H9 (cell line): Measurements from ENCODE around the gene INVS. TPM values are rescaled to one million over a fixed set of nuclear protein-coding genes. Genes with fewer than 3 reads are reported as not detected.

Experiments
- DNase-seq: peaks from one replicate; pipeline ENCODE4 v3.0.0-alpha.2; 2017
- H2AFZ ChIP-seq: one replicate; pipeline ENCODE4 v1.6.1; 2013; ENCODE audit warnings: mild to moderate bottlenecking, low read length, control low read depth, moderate library complexity
- H2AK5ac ChIP-seq: 2 replicates; pipeline ENCODE4 v1.6.1; 2013; ENCODE audit warnings: low read length, control low read depth, mixed read lengths; ENCODE audit not compliant: insufficient read length
- H2BK120ac ChIP-seq: one replicate; pipeline ENCODE4 v1.6.1; 2013; ENCODE audit warnings: low read depth, mild to moderate bottlenecking, low read length, control low read depth, inconsistent platforms; ENCODE audit not compliant: poor library complexity, severe bottlenecking
- H2BK12ac ChIP-seq: 2 replicates; pipeline ENCODE4 v1.6.1; 2013; ENCODE audit warnings: low read length, control low read depth, mixed read lengths, low read depth; ENCODE audit not compliant: insufficient read length
- H2BK15ac ChIP-seq: 2 replicates; pipeline ENCODE4 v1.6.1; 2013; ENCODE audit warnings: low read depth, low read length, control low read depth
- H2BK20ac ChIP-seq: one replicate; pipeline ENCODE4 v1.6.1; 2013; ENCODE audit warnings: low read depth, mild to moderate bottlenecking, low read length, control low read depth, inconsistent platforms; ENCODE audit not compliant: poor library complexity, severe bottlenecking
- H2BK5ac ChIP-seq: 2 replicates; pipeline ENCODE4 v1.6.1; 2013; ENCODE audit warnings: low read length, control low read depth, mixed read lengths; ENCODE audit not compliant: insufficient read length
- H3K14ac ChIP-seq: 2 replicates; pipeline ENCODE4 v1.6.1; 2013; ENCODE audit warnings: low read length, control low read depth; ENCODE audit not compliant: insufficient read depth
- H3K18ac ChIP-seq: 2 replicates; pipeline ENCODE4 v1.6.1; 2013; ENCODE audit warnings: low read depth, mild to moderate bottlenecking, mixed read lengths, low read length, control low read depth; ENCODE audit not compliant: insufficient read length
- H3K23ac ChIP-seq: 2 replicates; pipeline ENCODE4 v1.6.1; 2013; ENCODE audit warnings: low read length, control low read depth, mixed read lengths, low read depth; ENCODE audit not compliant: insufficient read length
- H3K23me2 ChIP-seq: 2 replicates; pipeline ENCODE4 v1.6.1; 2013; ENCODE audit warnings: low read depth, mild to moderate bottlenecking, mixed read lengths, low read length, control low read depth; ENCODE audit not compliant: insufficient read length, poor library complexity, severe bottlenecking
- H3K27ac ChIP-seq: 2 replicates; pipeline ENCODE4 v1.5.1; 2013; ENCODE audit warnings: low read length, control low read depth, mixed read lengths, low read depth; ENCODE audit not compliant: insufficient read length
- H3K27me3 ChIP-seq: 2 replicates; pipeline ENCODE4 v1.6.1; 2013; ENCODE audit warnings: low read length, control low read depth, inconsistent platforms; ENCODE audit not compliant: insufficient read depth
- H3K4ac ChIP-seq: 2 replicates; pipeline ENCODE4 v1.6.1; 2013; ENCODE audit warnings: low read depth, mild to moderate bottlenecking, control low read depth, inconsistent platforms, low read length, moderate library complexity
- H3K4me1 ChIP-seq: 2 replicates; pipeline ENCODE4 v1.6.1; 2013; ENCODE audit warnings: low read length, control low read depth, inconsistent platforms; ENCODE audit not compliant: insufficient read depth
- H3K4me2 ChIP-seq: 2 replicates; pipeline ENCODE4 v1.6.1; 2013; ENCODE audit warnings: low read length, control low read depth, mixed read lengths; ENCODE audit not compliant: insufficient read length, insufficient read depth
- H3K56ac ChIP-seq: 2 replicates; pipeline ENCODE4 v1.6.1; 2013; ENCODE audit warnings: low read depth, mild to moderate bottlenecking, mixed read lengths, low read length, control low read depth; ENCODE audit not compliant: insufficient read length
- H3K79me1 ChIP-seq: 2 replicates; pipeline ENCODE4 v1.6.1; 2013; ENCODE audit warnings: low read depth, mild to moderate bottlenecking, moderate library complexity, low read length, control low read depth, inconsistent platforms; ENCODE audit not compliant: insufficient read depth, poor library complexity, severe bottlenecking
- H3K79me2 ChIP-seq: 2 replicates; pipeline ENCODE4 v1.6.1; 2013; ENCODE audit warnings: low read length, control low read depth, inconsistent platforms; ENCODE audit not compliant: insufficient read depth
- H3K9ac ChIP-seq: 2 replicates; pipeline ENCODE4 v1.6.1; 2013; ENCODE audit warnings: low read length, control low read depth, mixed read lengths; ENCODE audit not compliant: insufficient read length; ENCODE audit errors: extremely low read depth
- H3K9me3 ChIP-seq: one replicate; pipeline ENCODE4 v1.6.1; 2013; ENCODE audit warnings: low read depth, low read length, inconsistent platforms; ENCODE audit not compliant: control insufficient read depth
- H3T11ph ChIP-seq: one replicate; pipeline ENCODE4 v1.6.1; 2013; ENCODE audit warnings: mild to moderate bottlenecking, low read length, control low read depth, inconsistent platforms
- H4K20me1 ChIP-seq: one replicate; pipeline ENCODE4 v1.6.1; 2013; ENCODE audit not compliant: control insufficient read depth, insufficient read length, insufficient read depth
- H4K5ac ChIP-seq: 2 replicates; pipeline ENCODE4 v1.6.1; 2013; ENCODE audit warnings: low read depth, mild to moderate bottlenecking, mixed read lengths, low read length, control low read depth; ENCODE audit not compliant: insufficient read length
- H4K8ac ChIP-seq: replicated peaks from 2 replicates; pipeline ENCODE4 v1.6.1; 2013; ENCODE audit warnings: low read length, control low read depth, mixed read lengths, low read depth; ENCODE audit not compliant: insufficient read length
- H4K91ac ChIP-seq: 2 replicates; pipeline ENCODE4 v1.6.1; 2013; ENCODE audit warnings: low read depth, mild to moderate bottlenecking, moderate library complexity, mixed read lengths, low read length, control low read depth; ENCODE audit not compliant: insufficient read length
- H3K27ac Mint-ChIP-seq, 3 experiments: 2 replicates in 2 of 3; 3 replicates in 1 of 3; pipeline ENCODE4 v1.8.0; 2020 to 2021; ENCODE audit warnings: mixed read lengths in 3 of 3, mild to moderate bottlenecking in 1 of 3, moderate library complexity in 1 of 3
- H3K27me3 Mint-ChIP-seq: 2 replicates; pipeline ENCODE4 v1.8.0; 2021; ENCODE audit warnings: low read depth, mild to moderate bottlenecking, moderate library complexity, mixed read lengths
- H3K36me3 Mint-ChIP-seq, 3 experiments: 2 replicates in 2 of 3; 3 replicates in 1 of 3; pipeline ENCODE4 v1.8.0; 2020 to 2021; ENCODE audit warnings: low read depth in 3 of 3, mixed read lengths in 3 of 3; ENCODE audit not compliant: insufficient read depth in 1 of 3
- H3K4me1 Mint-ChIP-seq, 2 experiments: 2 replicates each; pipeline ENCODE4 v1.8.0; 2020; ENCODE audit warnings: mixed read lengths in 2 of 2
- H3K4me3 Mint-ChIP-seq, 2 experiments: 2 replicates in 1 of 2; 3 replicates in 1 of 2; pipeline ENCODE4 v1.8.0; 2020 to 2021; ENCODE audit warnings: mild to moderate bottlenecking in 2 of 2, mixed read lengths in 2 of 2, moderate library complexity in 1 of 2
- H3K9me3 Mint-ChIP-seq, 2 experiments: 2 replicates in 1 of 2; 3 replicates in 1 of 2; pipeline ENCODE4 v1.8.0; 2020; ENCODE audit warnings: mild to moderate bottlenecking in 2 of 2, mixed read lengths in 2 of 2, moderate library complexity in 1 of 2
- CTCF ChIP-seq: fragments of 200-600 bp; sonication (generic); conservative IDR thresholded peaks from 3 replicates; pipeline ENCODE4 v1.8.0; 2021; ENCODE audit warnings: antibody characterized with exemption, mild to moderate bottlenecking
- WGBS: extraction: QIAGEN DNeasy Blood & Tissue Kit; methylation state at CpG from one replicate; pipeline ENCODE4 v1.1.7; 2013; ENCODE audit warnings: missing lambda C conversion rate, low lambda C conversion rate, mixed read lengths; ENCODE audit not compliant: insufficient read length; ENCODE audit errors: extremely low coverage; 5-methylcytosine and 5-hydroxymethylcytosine counted together
- total RNA-seq: library from RNA; stranded (reverse); gene quantifications from 2 replicates; pipeline ENCODE4 v1.2.1, GENCODE V29; 2021

The INVS gene
- total RNA-seq, 1 experiment from 2014 or later, result 7.5 TPM

- Histone ChIP-seq H3K18ac (no peak overlapping the region), H2AFZ (no peak overlapping the region), H3T11ph (no peak overlapping the region), H3K4ac (no peak overlapping the region), H2BK120ac (no peak overlapping the region), H3K23me2 (no peaks in the 10 kb centered on the region), H3K4me1 (no peaks in the 10 kb centered on the region), H4K91ac (no peak overlapping the region), H3K23ac (no peak overlapping the region), H4K20me1 (no peaks in the 10 kb centered on the region), H3K27me3 (no peaks in the 10 kb centered on the region), H3K9ac (no peak overlapping the region), H3K9me3 (no peaks in the 10 kb centered on the region), H4K5ac (no peak overlapping the region), H2BK5ac (no peak overlapping the region), H2AK5ac (no peak overlapping the region), H3K14ac (no peak overlapping the region), H2BK20ac (no peak overlapping the region), H2BK12ac (no peak overlapping the region), H3K79me2 (no peaks in the 10 kb centered on the region), H3K56ac (no peak overlapping the region), H3K27ac (no peak overlapping the region), H2BK15ac (no peak overlapping the region), H3K79me1 (no peaks in the 10 kb centered on the region), H3K4me2 (no peak overlapping the region), H4K8ac (no peak overlapping the region)
- no peak for DNase-seq
- H3K4me3 Mint-ChIP-seq, result no peak overlapping the region
- peaks cover 10 to 13% of the 10 kb centered on the region in 2 experiments for H3K4me1 Mint-ChIP-seq
- peaks cover 18 to 19% of the 10 kb centered on the region in 2 experiments; a peak in 4 of 5 replicates for H3K9me3 Mint-ChIP-seq
- TF ChIP-seq CTCF, result no peak
- 0 out of 2 replicates have a peak, but pooled peaks cover 4% of the 10 kb centered on the region for H3K27me3 Mint-ChIP-seq
- WGBS, result 100% methylated on average over 2 of the region's 8 CpGs
- peaks cover 9 to 16% (median 13%) of the 10 kb centered on the region in 3 experiments; a peak in 6 of 7 replicates for H3K36me3 Mint-ChIP-seq
- no peak overlapping the region for H3K27ac Mint-ChIP-seq
Measured at GRCh38 chr9:100064872-100065581, 34.0 kb upstream of the INVS start.
